ENCODE measurements around the gene ANO2.
"Not testable (repeated sequence)": the region's sequence is repeated elsewhere in the genome, so short reads cannot be mapped to it uniquely, and the experiment has no call there.

GRCh38 chr12:5825761-5826160 lies 119.3 kb downstream of the ANO2 start:
- not testable (repeated sequence) for TF ChIP-seq YY1 (IDR thresholded peaks at IDR 0.05; ENCODE audit: insufficient read depth, insufficient read length); ZNF274 (IDR thresholded peaks at IDR 0.05; ENCODE audit: low read depth, low read length)
